A549 treated with DMSO at 1 μM for 4 hours (cell line): ENCODE results near the gene SLC12A6. TPM values are rescaled to one million over a fixed set of nuclear protein-coding genes. Genes with fewer than 3 reads are reported as not detected.

ENCODE experiments used
- total RNA-seq: library from RNA; stranded (reverse); fragments of 200-300 nt; extraction: Qiagen RNA extraction; gene quantifications from 5 replicates; pipeline ENCODE4 v1.2.3, GENCODE V29; 2022; ENCODE audit warnings: low read depth

Gene SLC12A6
- total RNA-seq: 5.8 to 9.7 TPM (median 8.1 TPM) in 5 replicates

DNA sequence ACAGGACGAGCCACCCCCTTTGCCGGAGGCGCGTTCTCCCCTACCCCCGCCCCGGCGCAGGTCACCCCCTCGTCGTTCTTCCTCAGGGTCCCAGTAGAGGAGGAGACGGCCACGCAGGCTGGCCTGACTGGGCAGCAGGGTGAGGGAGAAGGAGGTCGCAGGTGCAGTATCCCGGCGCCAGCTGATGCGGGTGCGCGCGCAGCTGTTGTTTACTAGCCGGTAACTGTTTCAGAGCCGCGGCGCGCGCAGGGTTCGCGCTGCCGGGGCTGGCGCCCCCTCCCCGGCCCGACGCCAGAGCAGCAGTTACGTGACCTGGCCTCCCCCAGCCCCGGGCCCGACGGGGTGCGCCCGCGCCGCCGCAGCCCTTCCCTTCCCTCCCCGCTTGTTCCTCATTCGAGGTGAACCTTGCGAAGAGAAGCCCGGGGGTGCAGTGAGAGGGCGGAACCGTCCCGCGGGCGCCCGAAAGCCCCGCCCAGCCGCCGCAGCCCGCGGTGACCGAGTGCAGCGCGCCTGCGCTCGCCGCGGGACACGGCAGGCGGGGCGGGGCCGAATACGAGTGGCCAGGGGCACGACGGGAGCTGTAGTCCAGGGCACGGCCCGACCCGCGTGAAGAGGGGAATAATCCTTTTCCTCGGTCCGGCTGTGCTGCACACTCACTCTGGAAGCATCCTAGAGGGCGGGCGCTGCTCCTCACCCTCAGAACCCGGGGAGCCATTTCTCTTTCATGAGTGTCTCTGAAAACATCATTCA lies at the start of gene SLC12A6:
SLC12A6 (minus strand) TSS at position 225 of the 750 bp plus-strand sequence. CDS start 1,101 bp downstream, outside the sequence.

DNA sequence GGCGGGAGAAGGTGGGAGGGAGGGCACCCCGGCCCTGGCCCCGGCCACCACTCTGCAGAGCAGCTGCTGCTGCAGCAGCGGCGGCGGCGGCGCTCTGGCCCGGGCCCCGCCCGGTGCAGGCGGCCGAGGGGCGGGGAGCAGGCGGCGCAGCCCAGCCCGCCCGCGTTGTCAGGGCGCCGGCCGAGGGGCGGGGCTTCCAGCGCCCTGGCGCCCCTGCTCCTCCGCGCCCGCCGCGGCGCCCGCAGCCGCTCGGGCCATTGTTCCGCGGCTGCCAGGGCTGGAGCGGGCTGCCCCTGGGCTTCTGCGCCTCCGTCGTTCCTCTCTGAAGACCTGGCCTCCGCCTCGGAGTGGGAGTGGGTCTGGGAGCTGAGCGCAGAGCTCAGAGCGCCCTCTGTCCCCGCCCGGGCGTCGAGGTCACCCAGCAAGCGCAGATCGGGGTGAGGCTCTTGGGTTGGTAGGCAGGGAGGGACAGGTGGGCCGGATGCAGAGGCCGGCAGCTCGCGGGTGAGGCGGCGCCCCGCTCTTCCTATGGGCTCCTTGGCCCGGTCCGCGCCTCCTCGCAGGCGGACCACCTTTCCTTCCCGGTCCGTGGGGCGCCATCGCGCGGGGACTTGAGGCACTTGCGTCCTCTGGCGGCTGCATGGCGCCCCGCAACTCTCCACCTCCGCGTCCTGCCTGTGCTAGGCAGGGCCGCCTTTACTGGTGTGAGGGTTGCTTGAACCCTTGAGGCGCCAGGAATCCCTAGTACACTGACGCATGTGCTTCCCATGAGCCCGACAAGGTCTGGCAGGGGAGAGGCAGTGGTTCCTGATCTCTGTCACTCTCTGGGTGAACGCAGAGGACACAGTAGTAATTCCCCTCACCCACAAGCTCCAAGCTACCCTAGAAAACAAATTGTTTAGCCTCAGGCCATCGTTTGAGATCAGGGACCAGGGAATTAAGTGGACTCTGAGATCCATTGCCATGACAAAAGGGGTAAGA lies 29.8 kb upstream of the SLC12A6 start, which contains the start of gene LPCAT4:
LPCAT4 (minus strand) TSS at position 96 of the 981 bp plus-strand sequence. CDS start 96 bp downstream, outside the sequence.

DNA sequence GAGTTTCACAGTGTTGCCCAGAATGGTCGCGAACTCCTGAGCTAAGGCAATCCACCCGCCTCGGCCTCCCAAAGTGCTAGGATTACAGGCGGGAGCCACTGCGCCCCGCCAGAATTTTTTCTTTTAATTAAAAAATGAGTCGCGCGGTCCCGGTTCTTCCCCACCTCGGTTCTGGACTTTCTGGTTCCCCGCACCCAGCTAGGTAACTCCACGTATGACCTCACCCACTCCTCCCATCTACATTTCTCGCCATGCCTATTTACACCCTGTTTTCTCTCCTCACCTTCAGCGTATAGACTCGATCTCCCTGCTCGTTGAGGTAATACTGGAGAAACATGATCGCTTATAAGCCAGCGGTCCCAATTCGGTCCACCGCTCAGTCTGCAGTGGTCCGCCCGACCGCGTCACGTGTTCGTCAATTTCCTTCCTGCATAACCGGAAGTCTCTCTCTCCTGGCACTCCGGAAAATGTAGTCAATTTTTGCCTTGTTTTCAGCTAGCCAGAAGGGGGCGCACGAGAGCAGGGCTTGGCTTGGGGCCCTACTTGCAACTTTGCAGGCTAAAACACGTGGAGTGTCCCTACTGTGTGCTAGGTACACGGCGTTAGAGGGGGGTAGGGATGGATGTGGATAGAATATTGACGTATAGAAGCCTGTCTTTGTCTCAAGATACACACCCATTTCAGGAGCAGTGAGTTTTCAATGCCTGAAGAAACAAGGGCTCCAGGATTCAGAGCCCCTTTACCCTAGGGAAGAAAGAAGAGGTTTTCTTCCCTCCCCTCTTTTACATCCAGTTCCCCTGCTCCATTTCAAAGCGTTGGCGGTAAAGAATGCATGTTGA lies 5.4 kb upstream of the SLC12A6 start, which contains the start of the genes NOP10 and NUTM1:
NOP10 (minus strand) TSS at position 400 of the 839 bp plus-strand sequence; CDS start at position 337, 63 bp downstream.
NUTM1 (plus strand) TSS at position 579 of the 839 bp plus-strand sequence. CDS start 382 bp downstream, outside the sequence.

DNA sequence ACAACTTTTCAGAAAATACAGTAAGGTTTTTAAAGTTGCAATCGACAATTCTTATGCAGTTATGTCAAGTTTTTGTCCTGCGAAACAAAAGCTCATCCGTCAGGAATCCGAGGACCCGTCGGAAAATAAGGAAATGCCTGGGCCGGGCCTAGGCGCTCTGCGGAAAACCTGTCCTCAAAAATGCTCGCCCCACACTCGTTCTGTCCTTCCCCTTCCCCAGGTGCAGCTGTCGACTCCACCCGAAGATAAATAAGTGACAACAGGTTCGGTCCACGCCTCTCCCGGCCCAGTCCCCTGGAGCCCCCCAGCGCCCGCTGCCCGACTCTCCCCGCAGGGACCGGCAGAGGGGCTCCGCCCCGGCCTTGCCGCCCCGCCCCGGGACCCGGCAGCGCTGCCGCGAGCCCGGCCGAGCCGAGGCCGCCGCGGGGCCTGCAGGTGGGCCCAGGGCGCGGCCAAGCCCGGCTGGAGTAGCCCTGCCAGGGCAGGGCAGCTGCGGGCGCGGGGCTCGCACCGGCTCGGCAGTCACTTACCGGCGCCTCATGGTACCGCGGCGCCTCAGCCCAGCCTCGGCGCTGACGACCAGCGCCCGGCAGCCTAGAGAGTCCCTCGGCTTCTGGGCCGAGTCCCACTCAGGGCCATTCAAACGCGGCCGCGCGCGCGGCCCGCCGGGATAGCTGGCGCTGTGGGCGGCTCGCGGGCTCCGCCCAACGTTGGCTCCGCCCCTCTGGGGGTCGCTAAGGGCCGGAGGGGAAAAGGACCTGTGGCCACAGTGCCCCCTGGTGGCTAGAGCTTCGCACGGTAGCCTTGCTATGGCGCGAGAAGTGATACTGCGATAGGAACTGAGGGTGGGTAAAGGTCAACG lies 127.9 kb downstream of the SLC12A6 start, which contains the start of gene KATNBL1:
KATNBL1 (minus strand) TSS at position 676 of the 862 bp plus-strand sequence. CDS start 46,420 bp downstream, outside the sequence.

Other genes with a start within 250 kb of the SLC12A6 start
- gene EMC7, start 235.9 kb downstream of the SLC12A6 start, total RNA-seq: 139 to 154 TPM (median 148 TPM) in 5 replicates
- gene PGBD4, start 235.7 kb downstream of the SLC12A6 start, total RNA-seq: 1.4 to 1.8 TPM (median 1.6 TPM) in 5 replicates
- 30.5 to 41.9 TPM (median 33.8 TPM) in 5 replicates for gene KATNBL1, start 127.7 kb downstream of the SLC12A6 start, total RNA-seq
- 193 to 224 TPM (median 204 TPM) in 5 replicates for gene EMC4, start 112.8 kb downstream of the SLC12A6 start, total RNA-seq
- gene NOP10, start 5.4 kb upstream of the SLC12A6 start, total RNA-seq: 543 to 591 TPM (median 551 TPM) in 5 replicates
- gene NUTM1, start 5.5 kb upstream of the SLC12A6 start, total RNA-seq: not detected in 5 replicates
- gene LPCAT4, start 29.4 kb upstream of the SLC12A6 start, total RNA-seq: 52.7 to 67.3 TPM (median 58.4 TPM) in 5 replicates
- 4.6 to 10.7 TPM (median 9.3 TPM) in 5 replicates for gene GOLGA8A, start 100.0 kb upstream of the SLC12A6 start, total RNA-seq
- gene GOLGA8B, start 245.9 kb upstream of the SLC12A6 start, total RNA-seq: 11.6 to 19.0 TPM (median 17.2 TPM) in 5 replicates